NB4 (cell line): Measurements from ENCODE around the gene TSEN34.

Experiments used
- POLR2A ChIP-seq: IDR thresholded peaks from 2 replicates; pipeline ENCODE4 v1.6.1; 2011; ENCODE audit warnings: mild to moderate bottlenecking; ENCODE audit not compliant: insufficient read length; ENCODE audit errors: extremely low read depth
- TF ChIP-seq, protein P1 (sequence below): IDR thresholded peaks from one replicate; pipeline ENCODE4 v1.5.1; 2012; ENCODE audit warnings: low read depth, low read length
- TF ChIP-seq, protein P2 (sequence below): IDR thresholded peaks from 2 replicates; pipeline ENCODE4 v1.6.1; 2011; ENCODE audit warnings: low read depth, low read length

DNA sequence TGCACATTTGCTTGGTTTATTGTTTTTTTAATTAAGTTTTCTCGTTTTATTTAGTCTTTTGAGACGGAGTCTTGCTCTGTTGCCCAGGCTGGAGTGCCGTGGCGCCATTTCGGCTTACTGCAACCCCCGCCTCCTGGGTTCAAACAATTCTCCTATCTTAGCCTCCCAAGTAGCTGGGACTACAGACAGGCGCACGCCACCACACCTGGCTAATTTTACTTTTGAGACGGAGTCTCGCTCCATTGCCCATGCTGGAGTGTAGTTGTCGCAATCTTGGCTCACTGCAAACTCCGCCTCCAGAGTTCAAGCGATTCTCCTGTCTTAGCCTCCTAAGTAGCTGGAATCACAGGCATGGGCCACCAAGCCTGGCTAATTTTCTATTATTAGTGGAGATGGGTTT, 10.9 kb downstream of the TSEN34 start:
- TF ChIP-seq, protein P1, sequence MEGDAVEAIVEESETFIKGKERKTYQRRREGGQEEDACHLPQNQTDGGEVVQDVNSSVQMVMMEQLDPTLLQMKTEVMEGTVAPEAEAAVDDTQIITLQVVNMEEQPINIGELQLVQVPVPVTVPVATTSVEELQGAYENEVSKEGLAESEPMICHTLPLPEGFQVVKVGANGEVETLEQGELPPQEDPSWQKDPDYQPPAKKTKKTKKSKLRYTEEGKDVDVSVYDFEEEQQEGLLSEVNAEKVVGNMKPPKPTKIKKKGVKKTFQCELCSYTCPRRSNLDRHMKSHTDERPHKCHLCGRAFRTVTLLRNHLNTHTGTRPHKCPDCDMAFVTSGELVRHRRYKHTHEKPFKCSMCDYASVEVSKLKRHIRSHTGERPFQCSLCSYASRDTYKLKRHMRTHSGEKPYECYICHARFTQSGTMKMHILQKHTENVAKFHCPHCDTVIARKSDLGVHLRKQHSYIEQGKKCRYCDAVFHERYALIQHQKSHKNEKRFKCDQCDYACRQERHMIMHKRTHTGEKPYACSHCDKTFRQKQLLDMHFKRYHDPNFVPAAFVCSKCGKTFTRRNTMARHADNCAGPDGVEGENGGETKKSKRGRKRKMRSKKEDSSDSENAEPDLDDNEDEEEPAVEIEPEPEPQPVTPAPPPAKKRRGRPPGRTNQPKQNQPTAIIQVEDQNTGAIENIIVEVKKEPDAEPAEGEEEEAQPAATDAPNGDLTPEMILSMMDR = no peak
- TF ChIP-seq POLR2A = no peak
- TF ChIP-seq, protein P2, sequence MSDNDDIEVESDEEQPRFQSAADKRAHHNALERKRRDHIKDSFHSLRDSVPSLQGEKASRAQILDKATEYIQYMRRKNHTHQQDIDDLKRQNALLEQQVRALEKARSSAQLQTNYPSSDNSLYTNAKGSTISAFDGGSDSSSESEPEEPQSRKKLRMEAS = no peak
